Measurements from ENCODE around the gene MRGPRE. TPM values are rescaled to one million over a fixed set of nuclear protein-coding genes. Genes with fewer than 3 reads are reported as not detected.
"Not testable (repeated sequence)": the region's sequence is repeated elsewhere in the genome, so short reads cannot be mapped to it uniquely, and the experiment has no call there.

MRGPRE gene, protein sequence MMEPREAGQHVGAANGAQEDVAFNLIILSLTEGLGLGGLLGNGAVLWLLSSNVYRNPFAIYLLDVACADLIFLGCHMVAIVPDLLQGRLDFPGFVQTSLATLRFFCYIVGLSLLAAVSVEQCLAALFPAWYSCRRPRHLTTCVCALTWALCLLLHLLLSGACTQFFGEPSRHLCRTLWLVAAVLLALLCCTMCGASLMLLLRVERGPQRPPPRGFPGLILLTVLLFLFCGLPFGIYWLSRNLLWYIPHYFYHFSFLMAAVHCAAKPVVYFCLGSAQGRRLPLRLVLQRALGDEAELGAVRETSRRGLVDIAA
- 0.29 TPM for total RNA-seq

DNA sequence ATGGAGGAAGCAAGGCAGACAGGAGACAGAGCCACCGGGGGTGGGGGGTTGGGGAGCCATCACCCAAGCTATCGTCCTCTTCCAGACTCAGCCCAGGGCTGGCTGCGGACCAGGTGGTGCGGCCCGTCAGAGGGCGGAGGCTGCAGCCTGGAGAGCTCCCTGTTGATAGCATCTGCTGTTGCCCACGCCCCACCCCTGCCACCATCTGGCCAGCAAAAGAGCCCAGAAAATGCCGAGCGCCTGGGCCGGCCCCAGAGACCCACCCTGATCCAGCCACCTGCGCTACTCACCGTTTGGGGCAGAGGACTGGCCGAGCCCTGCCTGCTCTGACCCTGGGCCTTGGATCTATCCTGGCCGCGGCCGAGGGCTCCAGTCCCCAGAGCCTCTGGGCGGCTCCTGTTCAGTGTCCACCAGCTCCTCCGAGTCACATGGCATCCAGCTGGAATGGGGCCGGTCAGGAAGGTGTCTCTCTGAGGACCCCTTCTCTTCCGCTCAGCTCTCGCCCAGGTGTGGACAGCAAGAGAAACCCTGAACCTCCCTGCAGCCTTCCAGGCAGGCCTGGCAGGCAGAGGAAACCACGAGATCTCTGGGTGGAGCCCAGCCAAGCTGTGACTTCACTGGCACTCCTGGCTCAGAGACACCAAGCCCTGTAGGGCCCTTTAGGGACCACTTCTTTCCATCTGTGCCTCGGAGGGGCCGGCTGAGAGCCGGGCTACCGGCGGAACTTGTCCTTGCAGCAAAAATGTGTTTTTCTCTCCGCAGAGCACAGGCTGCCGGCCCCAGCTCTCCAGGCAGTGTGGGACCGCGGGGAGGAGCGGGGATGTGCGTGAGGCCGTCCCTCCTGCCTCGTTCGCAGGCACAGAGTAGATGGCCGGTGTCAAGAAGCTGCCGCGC, at the start of gene MRGPRE:
Gene MRGPRE, minus strand, starts transcription at position 567 of the 894 bp plus-strand sequence. CDS start 3,618 bp downstream, outside the sequence.
- peak; percentile 16 for DNase-seq (ENCODE audit: low spot score)

DNA sequence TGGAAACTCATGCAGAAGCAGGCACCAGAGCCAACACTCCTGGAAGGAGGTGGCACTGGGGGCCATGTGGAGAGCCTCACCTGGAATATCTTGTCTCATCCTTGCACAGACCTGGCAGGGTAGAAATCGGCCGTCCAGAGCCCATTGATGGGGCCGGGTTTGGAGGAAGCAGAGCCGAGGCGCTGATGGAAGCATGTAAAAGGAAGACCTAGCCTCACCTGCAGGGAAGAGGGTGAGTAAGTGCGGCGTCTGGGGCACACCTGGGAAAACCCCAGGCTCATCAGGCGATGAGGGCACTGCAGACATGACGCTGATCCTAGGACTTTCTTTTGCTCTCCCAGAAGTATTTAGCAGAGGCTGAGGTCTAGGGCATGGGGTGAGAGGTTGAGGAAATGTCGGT, 48.9 kb upstream of the MRGPRE start:
- not testable (repeated sequence) for DNase-seq (ENCODE audit: low spot score)

DNA sequence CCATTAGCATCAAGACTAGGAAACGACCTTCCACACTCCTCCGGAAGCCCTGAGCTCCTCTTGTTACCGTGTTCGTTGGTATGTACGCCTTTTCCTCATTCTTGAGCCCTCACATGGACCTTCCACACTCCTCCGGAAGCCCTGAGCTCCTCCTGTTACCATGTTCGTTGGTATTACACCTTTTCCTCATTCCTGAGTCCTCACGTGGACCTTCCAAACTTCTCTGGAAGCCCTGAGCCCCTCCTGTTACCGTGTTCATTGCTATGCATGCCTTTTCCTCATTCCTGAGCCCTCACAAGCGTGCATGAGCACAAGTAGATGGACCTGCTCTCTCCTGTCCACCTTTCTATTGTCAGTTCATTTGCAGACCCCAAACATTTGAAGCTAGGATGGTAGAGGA, 48.4 kb upstream of the MRGPRE start:
- DNase-seq (ENCODE audit: low spot score) = not testable (repeated sequence)

DNA sequence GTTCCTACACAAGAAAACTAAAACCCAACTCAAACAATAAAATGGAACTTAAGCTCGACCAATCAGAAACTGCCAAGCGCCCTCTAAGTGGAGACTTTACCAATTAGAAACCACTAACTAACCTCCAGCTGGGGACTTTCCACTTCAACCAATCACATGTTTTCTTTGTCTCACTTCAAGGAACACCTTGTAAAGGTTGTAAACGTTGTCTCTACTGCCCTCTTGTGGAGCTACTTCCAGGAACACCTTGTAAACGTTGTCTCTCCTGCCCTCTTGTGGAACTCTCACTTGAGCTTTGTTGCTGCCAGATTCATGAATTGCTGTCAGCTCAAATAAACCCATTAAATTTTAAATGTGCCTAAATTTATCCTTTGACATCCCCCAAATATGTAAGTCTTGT, 46.7 kb upstream of the MRGPRE start:
- DNase-seq (ENCODE audit: low spot score) = not testable (repeated sequence)

DNA sequence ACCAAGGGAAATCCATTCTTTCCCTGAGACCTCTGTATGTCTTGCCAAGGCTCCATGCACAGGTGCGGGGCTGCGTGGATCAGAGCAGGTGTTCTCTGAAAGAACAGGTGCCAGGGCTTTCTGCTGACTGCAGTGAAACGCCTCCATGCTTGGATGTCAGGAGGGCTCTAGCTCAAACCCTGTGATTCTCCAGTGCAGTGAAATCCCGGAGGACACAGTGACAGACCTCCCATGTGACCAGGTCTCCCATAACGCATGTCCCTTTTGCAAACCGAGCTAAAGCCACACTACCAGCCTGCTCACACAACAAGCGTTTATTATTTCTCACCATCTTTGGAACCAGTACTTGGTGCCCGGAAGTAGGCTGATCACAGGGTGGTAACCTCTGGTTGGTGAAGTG, 41.4 kb upstream of the MRGPRE start:
- not testable (repeated sequence) for DNase-seq (ENCODE audit: low spot score)

DNA sequence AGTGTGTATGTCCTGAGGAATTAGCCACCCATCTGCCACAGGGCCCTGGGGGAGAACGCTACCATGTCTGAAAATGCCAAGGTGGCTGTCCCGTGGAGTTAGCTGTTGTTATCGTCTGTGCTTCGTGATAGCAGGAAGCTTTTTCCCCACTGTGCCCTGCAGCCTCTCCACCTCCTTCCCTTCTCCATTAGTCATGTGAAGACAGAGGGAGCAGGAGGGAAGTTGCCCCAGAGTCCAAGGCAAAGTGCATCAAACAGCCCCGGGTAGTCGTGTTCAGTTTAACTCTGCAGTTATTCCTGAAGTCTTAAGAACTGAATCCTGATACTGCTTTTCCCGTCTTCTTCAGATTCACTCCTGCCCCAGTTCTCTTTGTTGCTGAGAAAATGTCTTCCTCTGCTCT, 30.3 kb upstream of the MRGPRE start:
- not testable (repeated sequence) for DNase-seq (ENCODE audit: low spot score)

DNA sequence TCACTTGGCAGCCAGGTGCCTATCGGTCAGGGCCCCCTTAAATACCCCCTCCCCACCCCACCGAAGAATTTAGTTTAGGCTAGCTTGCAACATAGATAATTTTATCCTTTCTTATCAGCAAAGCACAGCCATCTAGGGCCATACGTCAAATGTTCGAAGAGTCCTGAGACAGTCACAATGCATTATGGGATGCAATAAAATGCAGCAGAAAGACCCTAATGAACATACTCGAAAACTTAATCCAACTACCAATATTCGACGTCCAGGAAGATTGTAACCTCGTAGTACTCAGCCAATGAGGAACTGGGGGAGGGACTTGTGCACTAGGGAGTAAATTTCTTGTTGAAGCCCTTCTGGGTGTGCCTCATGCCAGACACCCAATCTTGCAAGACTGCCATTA, 29.6 kb upstream of the MRGPRE start:
- DNase-seq (ENCODE audit: low spot score) = not testable (repeated sequence)

DNA sequence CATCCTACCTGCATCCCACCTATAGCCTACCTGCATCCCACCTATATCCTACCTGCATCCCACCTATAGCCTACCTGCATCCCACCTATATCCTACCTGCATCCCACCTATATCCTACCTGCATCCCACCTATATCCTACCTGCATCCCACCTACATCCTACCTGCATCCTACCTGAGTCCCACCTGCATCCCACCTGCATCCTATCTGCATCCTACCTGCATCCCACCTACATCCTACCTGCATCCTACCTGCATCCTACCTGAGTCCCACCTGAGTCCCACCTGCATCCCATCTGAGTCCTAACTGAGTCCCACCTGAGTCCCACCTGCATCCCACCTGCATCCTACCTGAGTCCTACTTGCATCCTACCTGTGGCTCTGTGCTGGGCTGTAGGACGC, 25.3 kb upstream of the MRGPRE start:
- DNase-seq (ENCODE audit: low spot score) = not testable (repeated sequence)

DNA sequence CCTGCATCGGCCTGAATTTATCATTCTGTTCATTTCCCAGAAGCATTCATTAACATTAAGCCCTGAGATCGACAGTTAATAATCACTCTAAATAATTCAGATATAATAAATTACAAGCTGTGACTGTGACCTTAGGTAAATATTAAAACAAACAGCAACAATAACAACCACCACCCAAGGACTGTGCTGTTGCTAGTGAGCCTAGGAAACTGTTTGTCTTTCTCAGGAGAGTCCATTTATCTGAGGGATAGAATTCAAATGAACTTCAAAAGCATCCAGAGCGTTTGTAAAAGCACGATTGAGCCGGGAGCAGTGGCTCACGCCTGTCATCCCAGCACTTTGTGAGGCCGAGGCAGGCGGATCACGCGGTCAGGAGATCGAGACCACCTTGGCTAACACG, 23.0 kb upstream of the MRGPRE start:
- not testable (repeated sequence) for DNase-seq (ENCODE audit: low spot score)

DNA sequence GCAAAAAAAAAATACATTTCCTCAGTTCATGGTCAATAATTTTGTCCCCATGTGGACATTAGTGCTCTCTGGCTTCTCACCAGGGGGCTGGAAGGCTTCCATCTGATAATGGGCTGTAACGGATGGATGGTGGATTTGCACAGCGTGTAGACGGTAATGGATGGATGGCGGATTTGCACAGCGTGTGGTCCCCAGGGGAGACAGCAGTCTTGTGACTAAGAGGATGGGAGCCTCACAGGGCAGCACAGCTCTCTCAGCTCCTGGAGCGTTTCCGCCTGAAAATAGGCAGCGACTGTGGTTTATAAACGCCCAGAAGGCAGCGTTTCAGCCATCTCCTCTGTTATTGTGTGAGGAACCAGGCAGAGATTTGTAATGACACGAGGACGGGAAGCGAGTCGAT, 22.6 kb upstream of the MRGPRE start:
- DNase-seq (ENCODE audit: low spot score) = not testable (repeated sequence)

DNA sequence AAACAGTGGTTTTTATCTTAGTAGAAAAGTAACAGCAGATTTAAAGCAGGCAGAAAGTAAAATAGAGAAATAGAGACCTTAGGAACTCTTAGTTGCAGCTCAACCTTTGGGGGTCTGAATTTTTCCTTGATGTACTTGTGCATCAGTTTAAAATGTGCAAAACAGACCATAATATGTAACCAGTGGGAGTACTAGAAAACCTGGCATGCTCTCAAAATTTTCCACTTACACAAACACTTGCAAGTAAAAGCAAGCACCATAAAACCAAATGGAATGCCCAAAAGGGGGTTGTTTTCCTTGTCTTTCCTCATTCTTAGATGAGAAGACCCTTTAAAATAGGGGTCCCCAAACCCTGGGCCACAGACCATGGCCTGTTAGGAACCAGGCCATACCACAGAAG, 12.9 kb upstream of the MRGPRE start:
- no peak for DNase-seq (ENCODE audit: low spot score)

DNA sequence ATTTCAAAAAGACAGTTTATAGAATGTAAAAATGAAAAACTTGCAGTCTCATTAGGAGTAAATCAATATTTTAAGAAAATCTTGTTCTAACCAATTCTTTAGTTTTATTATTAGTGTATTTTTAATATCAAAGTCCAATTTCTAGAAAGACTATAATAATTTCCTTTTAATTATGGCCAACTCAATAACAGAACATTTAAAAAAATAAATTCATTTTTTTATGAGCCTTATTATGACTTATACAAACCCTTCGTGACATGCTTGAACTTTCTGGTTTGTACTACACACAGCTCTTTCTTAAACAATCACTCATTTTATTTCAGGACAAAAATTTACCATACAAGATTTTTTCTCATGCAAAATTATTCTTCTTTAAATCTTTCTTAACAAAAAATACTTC, 11.7 kb upstream of the MRGPRE start:
- DNase-seq (ENCODE audit: low spot score) = no peak

DNA sequence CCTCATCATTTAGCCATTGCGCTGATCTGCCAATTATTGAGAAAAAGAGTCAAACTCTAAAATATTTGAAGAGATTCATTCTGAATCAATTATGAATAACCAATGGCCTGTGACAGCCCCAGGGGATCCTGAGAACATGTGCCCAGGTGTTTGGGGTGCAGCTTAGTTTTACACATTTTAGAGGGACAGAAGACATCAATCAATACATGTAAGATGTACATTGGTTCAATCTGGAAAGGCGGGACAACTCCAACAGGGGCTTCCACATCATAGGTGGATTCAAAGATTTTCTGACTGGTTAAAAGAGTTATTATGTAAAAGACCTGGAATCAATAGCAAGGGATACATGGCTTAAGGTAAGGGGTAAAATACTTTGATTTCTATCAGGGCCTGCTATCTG, 4.9 kb upstream of the MRGPRE start:
- no peak for DNase-seq (ENCODE audit: low spot score)

DNA sequence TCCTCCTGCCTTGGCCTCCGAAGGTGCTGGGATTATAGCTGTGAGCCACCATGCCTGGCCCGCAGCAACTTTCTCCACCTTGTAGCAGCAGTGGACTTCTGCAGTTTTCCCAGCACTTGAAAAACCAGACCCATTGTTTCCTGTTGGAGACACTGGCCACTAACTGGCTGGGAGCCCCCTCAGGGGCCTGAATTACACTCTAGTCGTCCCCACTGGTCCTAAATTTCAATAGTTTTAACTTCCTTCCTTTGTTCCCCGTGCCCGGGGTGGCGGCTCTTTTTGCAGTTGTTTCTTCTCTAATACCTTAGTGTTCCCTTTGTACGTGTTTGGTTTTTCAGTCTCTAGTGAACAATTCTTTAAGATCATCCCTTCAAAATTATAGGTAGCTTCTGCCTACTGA, 2.6 kb upstream of the MRGPRE start:
- no peak for DNase-seq (ENCODE audit: low spot score)

DNA sequence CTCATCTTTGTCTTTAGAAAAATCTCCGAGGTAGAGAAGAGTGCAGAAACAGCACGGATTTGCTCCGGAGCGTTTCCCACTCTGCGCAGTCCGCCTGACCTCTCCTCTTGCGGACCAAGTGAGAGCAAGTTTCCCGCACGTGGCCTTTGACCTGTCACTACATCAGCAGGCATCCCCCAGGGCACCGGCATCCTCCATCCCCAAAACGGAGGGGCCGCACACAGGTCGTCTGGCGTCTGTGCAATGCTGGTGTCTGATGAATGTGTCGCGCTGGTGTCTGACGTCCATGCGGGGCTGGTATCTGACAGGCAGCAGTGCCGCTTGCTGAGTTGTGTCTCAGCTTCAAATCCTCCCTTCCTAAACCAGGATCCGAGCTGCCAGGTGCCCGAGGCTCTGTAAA, 739 bp upstream of the MRGPRE start:
- DNase-seq (ENCODE audit: low spot score) = no peak

DNA sequence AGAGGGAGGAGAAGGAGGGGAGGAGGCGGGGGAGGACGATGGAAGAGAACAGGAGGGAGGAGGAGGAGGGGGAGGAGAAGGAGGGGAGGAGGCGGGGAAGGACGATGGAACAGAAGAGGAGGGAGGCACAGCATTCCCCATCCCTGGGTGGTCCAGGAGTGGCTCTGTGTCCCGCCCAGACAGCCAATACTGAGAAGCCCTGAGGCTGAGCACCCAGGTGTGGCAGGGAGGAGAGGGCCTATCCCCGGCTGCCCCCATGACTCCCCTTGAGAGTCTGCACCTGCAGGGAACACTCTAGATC, 717 bp downstream of the MRGPRE start:
- no peak for DNase-seq (ENCODE audit: low spot score)

DNA sequence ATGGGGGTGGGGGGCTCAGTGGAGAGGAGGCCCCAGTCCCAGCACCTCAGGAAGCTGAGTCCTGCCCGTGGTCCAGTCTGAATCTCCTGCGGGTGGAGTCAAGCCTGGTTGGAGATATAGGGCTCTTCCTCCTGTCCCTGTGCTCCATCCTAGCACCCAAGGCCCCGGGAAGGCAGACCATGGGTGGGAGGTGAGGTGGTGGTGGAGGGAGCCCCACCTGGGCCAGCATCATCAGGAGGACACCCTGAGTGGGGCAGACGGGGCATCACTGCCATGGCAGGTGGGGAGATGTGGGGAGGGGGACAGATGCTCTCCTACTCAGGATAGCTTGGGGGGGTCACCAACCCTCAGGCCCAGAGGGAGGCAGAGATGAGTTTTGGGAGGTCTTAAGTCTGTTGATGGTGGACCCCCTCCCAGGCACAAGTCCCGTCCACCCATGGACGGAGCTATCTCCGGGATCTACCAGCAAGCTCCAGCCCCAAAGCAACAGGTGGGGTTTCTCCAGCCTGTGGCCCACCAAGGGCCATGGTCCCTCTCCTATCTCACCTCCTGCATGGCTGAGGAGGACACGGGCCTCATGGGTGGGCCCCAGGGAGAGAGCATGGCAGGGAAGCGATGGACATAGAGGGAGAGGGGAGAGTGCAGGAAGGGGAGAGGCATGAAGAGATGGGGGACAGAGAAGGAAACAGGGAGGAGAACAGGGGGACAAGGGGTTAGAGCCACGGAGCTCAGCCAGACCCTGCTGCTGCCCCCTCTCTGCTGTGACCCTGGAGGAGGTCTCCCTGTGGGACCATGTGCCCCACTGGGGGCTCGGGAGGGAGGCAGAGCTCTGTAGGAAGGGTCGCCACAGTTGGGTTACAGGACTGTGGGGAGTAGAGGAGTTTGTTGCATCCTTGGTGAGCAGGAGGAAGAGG, 1.3 kb downstream of the MRGPRE start:
- DNase-seq (ENCODE audit: low spot score) = peak; percentile 7

DNA sequence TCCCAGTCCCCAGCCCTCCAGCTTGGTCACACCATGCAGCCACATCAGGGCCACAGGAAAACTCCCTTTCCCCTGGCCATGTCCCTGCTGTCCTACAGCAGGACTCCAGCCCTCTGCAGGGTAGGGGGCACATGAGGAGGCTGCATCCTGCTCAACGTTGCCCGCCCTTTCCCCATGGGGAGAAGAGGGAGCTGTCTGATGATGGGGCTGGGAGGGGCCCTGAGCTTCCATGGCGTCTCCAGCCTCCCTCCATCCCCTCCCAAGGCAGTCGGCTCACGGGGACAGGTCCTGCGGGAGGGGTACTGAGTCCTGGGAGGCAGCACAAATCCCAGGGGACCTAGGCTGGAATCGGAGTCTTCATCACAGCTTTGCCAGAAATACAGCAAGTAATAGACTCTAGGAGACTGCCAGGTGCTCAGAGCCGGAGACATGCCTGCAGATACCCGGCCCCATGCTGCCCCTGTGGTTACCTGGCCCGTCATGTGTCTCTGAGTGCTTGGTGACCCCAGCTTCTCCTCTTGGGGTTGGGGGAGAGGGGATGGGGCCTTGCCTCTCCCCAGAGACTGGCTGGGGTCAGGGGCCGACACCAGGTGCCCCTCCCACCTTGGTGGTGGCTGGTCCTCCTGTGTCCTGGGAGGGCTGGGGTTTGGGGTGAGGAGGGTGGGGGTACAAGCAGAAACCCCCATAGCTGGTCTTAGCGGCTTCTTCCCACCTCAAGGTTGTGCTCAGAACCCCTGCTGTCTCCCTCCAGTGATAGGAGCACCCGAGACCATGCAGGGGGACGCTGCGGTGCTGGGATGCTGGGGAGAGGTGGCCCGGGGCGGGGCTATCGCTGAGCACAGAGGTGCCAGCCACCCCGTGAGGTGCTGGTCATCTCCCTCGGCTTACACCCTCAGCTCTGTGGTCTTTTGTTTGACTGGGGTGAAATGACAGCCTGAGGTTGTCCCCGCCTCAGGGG, 2.3 kb downstream of the MRGPRE start:
- DNase-seq (ENCODE audit: low spot score) = peak; percentile 8

DNA sequence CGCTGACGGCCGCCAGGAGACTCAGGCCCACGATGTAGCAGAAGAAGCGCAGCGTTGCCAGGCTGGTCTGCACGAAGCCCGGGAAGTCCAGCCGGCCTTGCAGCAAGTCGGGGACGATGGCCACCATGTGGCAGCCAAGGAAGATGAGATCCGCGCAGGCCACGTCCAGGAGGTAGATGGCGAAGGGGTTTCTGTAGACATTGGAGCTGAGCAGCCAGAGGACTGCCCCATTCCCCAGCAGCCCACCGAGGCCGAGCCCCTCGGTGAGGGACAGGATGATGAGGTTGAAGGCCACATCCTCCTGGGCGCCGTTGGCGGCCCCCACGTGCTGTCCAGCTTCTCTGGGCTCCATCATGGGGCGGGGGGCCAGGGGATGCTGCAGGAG, 3.8 kb downstream of the MRGPRE start:
- DNase-seq (ENCODE audit: low spot score) = peak; percentile 8

DNA sequence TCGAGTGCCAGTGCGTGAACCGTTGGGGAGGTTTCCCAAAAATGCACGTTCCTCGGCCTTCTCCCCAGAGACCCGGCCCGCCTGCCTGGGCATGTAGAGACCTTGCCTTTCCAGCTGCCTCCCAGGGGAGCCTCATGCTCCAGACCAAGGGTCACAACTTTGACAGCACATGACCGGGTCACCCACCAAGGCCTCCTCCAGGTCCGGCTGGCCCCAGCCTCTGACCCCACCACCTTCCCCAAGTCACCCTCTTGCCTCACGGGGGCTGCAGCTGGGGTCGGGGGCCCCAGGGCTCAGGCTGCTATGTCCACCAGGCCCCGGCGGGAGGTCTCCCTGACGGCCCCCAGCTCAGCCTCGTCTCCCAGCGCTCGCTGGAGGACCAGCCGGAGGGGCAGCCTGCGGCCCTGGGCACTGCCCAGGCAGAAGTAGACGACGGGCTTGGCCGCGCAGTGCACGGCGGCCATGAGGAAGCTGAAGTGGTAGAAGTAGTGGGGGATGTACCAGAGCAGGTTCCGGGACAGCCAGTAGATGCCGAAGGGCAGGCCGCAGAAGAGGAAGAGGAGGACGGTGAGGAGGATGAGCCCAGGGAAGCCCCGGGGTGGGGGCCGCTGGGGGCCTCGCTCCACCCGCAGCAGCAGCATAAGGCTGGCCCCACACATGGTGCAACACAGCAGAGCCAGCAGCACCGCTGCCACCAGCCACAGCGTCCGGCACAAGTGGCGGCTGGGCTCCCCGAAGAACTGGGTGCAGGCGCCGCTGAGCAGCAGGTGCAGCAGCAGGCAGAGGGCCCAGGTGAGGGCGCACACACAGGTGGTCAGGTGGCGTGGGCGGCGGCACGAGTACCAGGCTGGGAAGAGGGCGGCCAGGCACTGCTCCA, 4.4 kb downstream of the MRGPRE start:
- DNase-seq (ENCODE audit: low spot score) = peak; percentile 7
